GM12878 (cell line): ENCODE results near the gene DDX24. TPM values are rescaled to one million over a fixed set of nuclear protein-coding genes. Genes with fewer than 3 reads are reported as not detected.

Experiments used
- ATAC-seq: fragments of 200-7000 bp; cut with Tn5 transposase; 3 replicates; pipeline ENCODE4 v1.9.1; 2020; ENCODE audit warnings: mild to moderate bottlenecking, moderate library complexity
- BruUV-seq: library from RNA; stranded (reverse); fragments of 400-500 nt; replicated peaks from 2 replicates; lab custom pipeline; 2021; lab: Mats Ljungman, UMichigan
- CTCF ChIA-PET: fragments of 300-600 bp; sonication (Branson Sonifier 250); formaldehyde crosslinking; extraction: SDS; loops from one replicate; lab custom pipeline; 2021; ENCODE audit warnings: inconsistent platforms; lab: Yijun Ruan, JAX
- POLR2A ChIA-PET: fragments of 350-600 bp; formaldehyde crosslinking; extraction: SDS; loops from one replicate; lab custom pipeline; 2021; ENCODE audit warnings: inconsistent platforms; lab: Charles Lee
- RAD21 ChIA-PET: fragments of 300-600 bp; sonication (Branson Sonifier 250); formaldehyde crosslinking; loops from one replicate; lab custom pipeline; 2023; ENCODE audit warnings: antibody characterized with exemption; ENCODE audit not compliant: unreplicated experiment; lab: Charles Lee
- SMC1A ChIA-PET: fragments of 300-600 bp; sonication (Branson Sonifier 250); formaldehyde crosslinking; loops from one replicate; lab custom pipeline; 2023; ENCODE audit not compliant: unreplicated experiment, uncharacterized antibody; lab: Charles Lee
- DNase-seq: peaks from one replicate; pipeline ENCODE4 v3.0.0-alpha.2; 2011; ENCODE audit warnings: low read depth, low spot score
- FAIRE-seq: peaks from 3 replicates; lab custom pipeline; 2011; peaks lifted over from hg19 to GRCh38; lab: Jason Lieb, UNC
- H2AFZ ChIP-seq: 2 replicates; pipeline ENCODE4 v1.6.0; 2011; ENCODE audit warnings: low read depth, low read length, control low read depth; ENCODE audit not compliant: control insufficient read depth
- H3K27ac ChIP-seq: 2 replicates; pipeline ENCODE4 v1.5.1; 2011; ENCODE audit warnings: control low read depth; ENCODE audit not compliant: control insufficient read depth, insufficient read depth
- H3K27me3 ChIP-seq, 2 experiments: replicated peaks in 1 of 2; 2 replicates each; pipeline versions ENCODE4 v1.6.0 to v1.6.1; 2011; ENCODE audit warnings: low read length in 1 of 2; ENCODE audit not compliant: control insufficient read depth in 2 of 2, insufficient read depth in 2 of 2
- H3K36me3 ChIP-seq, 2 experiments: 2 replicates each; pipeline ENCODE4 v1.5.1; 2011; ENCODE audit warnings: low read length in 1 of 2; ENCODE audit not compliant: control insufficient read depth in 2 of 2, insufficient read depth in 2 of 2
- H3K4me1 ChIP-seq: 2 replicates; pipeline ENCODE4 v1.6.1; 2011; ENCODE audit warnings: mild to moderate bottlenecking, low read length, moderate library complexity, mixed read lengths; ENCODE audit not compliant: control insufficient read depth, insufficient read depth
- H3K4me2 ChIP-seq: 2 replicates; pipeline ENCODE4 v1.6.0; 2011; ENCODE audit warnings: control low read depth; ENCODE audit not compliant: control insufficient read depth, insufficient read depth
- H3K4me3 ChIP-seq: fragments of 200-600 bp; sonication (generic); 2 replicates; pipeline ENCODE4 v1.5.1; 2016
- H3K79me2 ChIP-seq: 2 replicates; pipeline ENCODE4 v1.6.0; 2011; ENCODE audit warnings: low read length; ENCODE audit not compliant: control insufficient read depth, insufficient read depth
- H3K9ac ChIP-seq: 2 replicates; pipeline ENCODE4 v1.8.0; 2011; ENCODE audit warnings: low read length, control low read depth, mixed read lengths; ENCODE audit not compliant: control insufficient read depth, insufficient read depth
- H3K9me3 ChIP-seq: replicated peaks from 3 replicates; pipeline ENCODE4 v1.5.1; 2011; ENCODE audit warnings: mild to moderate bottlenecking, low read length; ENCODE audit not compliant: control insufficient read depth, insufficient read depth
- H4K20me1 ChIP-seq: 2 replicates; pipeline ENCODE4 v1.6.0; 2011; ENCODE audit not compliant: control insufficient read depth, insufficient read depth
- CEBPB ChIP-seq, 2 experiments: fragments of 150-350 bp in 1 of 2; IDR thresholded peaks; 2 replicates each; pipeline ENCODE4 v1.6.1; 2012 to 2014; ENCODE audit warnings: low read depth in 2 of 2, low read length in 2 of 2, borderline replicate concordance in 1 of 2, inconsistent platforms in 1 of 2
- FOS ChIP-seq: IDR thresholded peaks from 3 replicates; pipeline ENCODE4 v1.6.1; 2011; ENCODE audit warnings: borderline replicate concordance; ENCODE audit not compliant: insufficient read length; ENCODE audit errors: extremely low read depth
- IKZF2 ChIP-seq, 2 experiments: fragments of 450-650 bp; IDR thresholded peaks; 2 replicates each; pipeline ENCODE4 v1.6.1; 2017; ENCODE audit warnings: mild to moderate bottlenecking in 2 of 2, moderate library complexity in 2 of 2
- IRF5 ChIP-seq: fragments of 450-650 bp; IDR thresholded peaks from 2 replicates; pipeline ENCODE4 v1.6.1; 2017; ENCODE audit warnings: borderline replicate concordance
- MEF2A ChIP-seq: IDR thresholded peaks from 2 replicates; pipeline ENCODE4 v1.6.1; 2011; ENCODE audit warnings: low read depth, mild to moderate bottlenecking, low read length, moderate library complexity; ENCODE audit not compliant: insufficient read depth
- MXI1 ChIP-seq: fragments of 150-350 bp; IDR thresholded peaks from 2 replicates; pipeline ENCODE4 v1.6.1; 2011; ENCODE audit warnings: low read depth, mild to moderate bottlenecking, inconsistent platforms, low read length, improper control_type of control experiment
- NBN ChIP-seq: fragments of 450-650 bp; IDR thresholded peaks from 2 replicates; pipeline ENCODE4 v1.6.1; 2016
- NFYA ChIP-seq: IDR thresholded peaks from 2 replicates; pipeline ENCODE4 v1.6.1; 2011; ENCODE audit warnings: low read depth, mild to moderate bottlenecking, low read length, improper control_type of control experiment, borderline replicate concordance
- NRF1 ChIP-seq: conservative IDR thresholded peaks from 2 replicates; pipeline ENCODE4 v1.6.1; 2011; ENCODE audit warnings: mild to moderate bottlenecking, low read depth, low read length, improper control_type of control experiment
- PAX5 ChIP-seq: IDR thresholded peaks from 2 replicates; pipeline ENCODE4 v1.6.1; 2011; ENCODE audit warnings: low read depth, low read length, borderline replicate concordance
- RCOR1 ChIP-seq: conservative IDR thresholded peaks from 2 replicates; pipeline ENCODE4 v1.6.1; 2012; ENCODE audit warnings: low read depth, low read length, improper control_type of control experiment
- RELB ChIP-seq: fragments of 450-650 bp; IDR thresholded peaks from 2 replicates; pipeline ENCODE4 v1.6.1; 2017; ENCODE audit warnings: low read depth, mild to moderate bottlenecking, moderate library complexity
- RUNX3 ChIP-seq: IDR thresholded peaks from 2 replicates; pipeline ENCODE4 v1.6.1; 2012; ENCODE audit warnings: low read length, inconsistent platforms
- SIN3A ChIP-seq: IDR thresholded peaks from 2 replicates; pipeline ENCODE4 v1.6.1; 2012; ENCODE audit warnings: low read depth, low read length, improper control_type of control experiment
- TCF7 ChIP-seq: IDR thresholded peaks from 2 replicates; pipeline ENCODE4 v1.6.1; 2014; ENCODE audit warnings: antibody characterized with exemption, borderline replicate concordance
- WGBS: methylation state at CpG from one replicate; pipeline ENCODE4 v1.1.6; 2016; ENCODE audit warnings: low lambda C conversion rate; ENCODE audit not compliant: insufficient replicate concordance, insufficient coverage; ENCODE audit errors: missing lambda C conversion rate; 5-methylcytosine and 5-hydroxymethylcytosine counted together
- in situ Hi-C: fragments of 300-500 bp; cut with MboI; formaldehyde crosslinking; loops from 9 replicates; pipeline ENCODE4 v1.14.3; 2018; ENCODE audit warnings: mixed read lengths
- intact Hi-C: fragments of 100-400 bp; cut with micrococcal nuclease; formaldehyde crosslinking; loops from one replicate; pipeline ENCODE4 v1.14.2; 2022; ENCODE audit not compliant: unreplicated experiment
- polyA plus RNA-seq, 11 experiments: library from polyadenylated mRNA; depleted of rRNA in 4 of 11; unstranded in 6 of 11; stranded (reverse) in 5 of 11; fragments of >200 nt; fragmentation: Nextera tagmentation in 4 of 11; fragmentation: Illumina TruSeq in 1 of 11; extraction: Ambion mirVana in 4 of 11; extraction: Trizol in 1 of 11; gene quantifications; 1 replicate in 1 of 11; 2 replicates in 10 of 11; pipeline versions ENCODE4 v1.2.1 to v1.2.3, GENCODE V29; 2011 to 2016; ENCODE audit warnings: inconsistent platforms in 2 of 11, missing spikeins in 2 of 11, low read depth in 1 of 11
- total RNA-seq, 4 experiments: library from RNA; depleted of rRNA in 3 of 4; stranded (reverse); fragments of >200 nt in 3 of 4; fragmentation: Illumina TruSeq in 1 of 4; extraction: Trizol in 1 of 4; gene quantifications; 2 replicates each; pipeline versions ENCODE4 v1.2.1 to v1.2.3, GENCODE V29; 2013 to 2021
- TF ChIP-seq, protein P1 (sequence below): IDR thresholded peaks from 2 replicates; pipeline ENCODE4 v1.6.1; 2011; ENCODE audit warnings: borderline replicate concordance, low read depth, mild to moderate bottlenecking, moderate library complexity, low read length; ENCODE audit not compliant: insufficient read depth, poor library complexity, severe bottlenecking
- TF ChIP-seq, protein P2 (sequence below): IDR thresholded peaks from 2 replicates; pipeline ENCODE4 v1.6.1; 2012; ENCODE audit warnings: low read length, inconsistent platforms

DDX24 gene
- total and polyA plus RNA-seq, 10 of the 15 experiments (the other 5 are each of a cell fraction or from before 2014, with no cell fraction given), result 137 to 266 (median 184) TPM

- no peak for TF ChIP-seq RCOR1
- no peak for TF ChIP-seq PAX5
Observed at GRCh38 chr14:94029671-94030203, 51.3 kb downstream of the DDX24 start (continued).

DNA sequence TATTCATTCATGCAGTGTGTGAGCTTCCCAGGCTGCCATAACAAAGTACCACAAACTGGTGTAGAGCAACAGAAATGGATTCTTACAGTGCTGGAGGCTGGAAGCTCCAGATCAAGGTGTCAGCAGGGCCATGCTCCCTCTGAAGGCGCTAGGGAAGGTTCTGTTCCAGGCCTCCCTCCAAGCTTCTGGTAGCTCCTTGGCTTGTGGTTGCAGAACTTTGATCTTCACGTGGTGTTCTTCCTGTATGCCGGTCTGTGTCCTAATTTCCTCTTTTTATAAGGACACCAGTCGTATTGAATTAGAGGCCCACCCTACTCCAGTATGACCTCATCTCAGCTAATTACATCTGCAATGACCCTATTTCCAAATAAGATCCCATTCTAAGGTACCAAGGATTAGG, 51.7 kb downstream of the DDX24 start:
- CTCF ChIA-PET, result interaction anchor here (1.4 to 2.8 kb wide), 2 partner anchors 103 to 107 kb away, joined by 4 to 9 read pairs; no protein-coding TSS in a partner anchor
- TF ChIP-seq SIN3A (no peak), IRF5 (no peak), MEF2A (no peak), FOS (no peak), CEBPB (IDR thresholded peaks at IDR 0.05; ENCODE audit: borderline replicate concordance in 1 of 2, low read depth in 2 of 2, low read length in 2 of 2) (no peak), NRF1 (no peak), TCF7 (no peak), NFYA (no peak), RELB (no peak), NBN (no peak), MXI1 (no peak), IKZF2 (IDR thresholded peaks at IDR 0.05) (no peak), RUNX3 (no peak)
- TF ChIP-seq, protein P1, sequence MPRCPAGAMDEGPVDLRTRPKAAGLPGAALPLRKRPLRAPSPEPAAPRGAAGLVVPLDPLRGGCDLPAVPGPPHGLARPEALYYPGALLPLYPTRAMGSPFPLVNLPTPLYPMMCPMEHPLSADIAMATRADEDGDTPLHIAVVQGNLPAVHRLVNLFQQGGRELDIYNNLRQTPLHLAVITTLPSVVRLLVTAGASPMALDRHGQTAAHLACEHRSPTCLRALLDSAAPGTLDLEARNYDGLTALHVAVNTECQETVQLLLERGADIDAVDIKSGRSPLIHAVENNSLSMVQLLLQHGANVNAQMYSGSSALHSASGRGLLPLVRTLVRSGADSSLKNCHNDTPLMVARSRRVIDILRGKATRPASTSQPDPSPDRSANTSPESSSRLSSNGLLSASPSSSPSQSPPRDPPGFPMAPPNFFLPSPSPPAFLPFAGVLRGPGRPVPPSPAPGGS, result no peak
- TF ChIP-seq, protein P2, sequence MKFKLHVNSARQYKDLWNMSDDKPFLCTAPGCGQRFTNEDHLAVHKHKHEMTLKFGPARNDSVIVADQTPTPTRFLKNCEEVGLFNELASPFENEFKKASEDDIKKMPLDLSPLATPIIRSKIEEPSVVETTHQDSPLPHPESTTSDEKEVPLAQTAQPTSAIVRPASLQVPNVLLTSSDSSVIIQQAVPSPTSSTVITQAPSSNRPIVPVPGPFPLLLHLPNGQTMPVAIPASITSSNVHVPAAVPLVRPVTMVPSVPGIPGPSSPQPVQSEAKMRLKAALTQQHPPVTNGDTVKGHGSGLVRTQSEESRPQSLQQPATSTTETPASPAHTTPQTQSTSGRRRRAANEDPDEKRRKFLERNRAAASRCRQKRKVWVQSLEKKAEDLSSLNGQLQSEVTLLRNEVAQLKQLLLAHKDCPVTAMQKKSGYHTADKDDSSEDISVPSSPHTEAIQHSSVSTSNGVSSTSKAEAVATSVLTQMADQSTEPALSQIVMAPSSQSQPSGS, result no peak

More for the DNA sequence above, 51.7 kb downstream of the DDX24 start:
- Histone ChIP-seq H3K4me1 (no peaks in the 10 kb centered on the region), H3K4me2 (no peak overlapping the region), H3K4me3 (no peak overlapping the region), H2AFZ (no peak overlapping the region), H4K20me1 (no peaks in the 10 kb centered on the region), H3K9me3 (no peaks in the 10 kb centered on the region), H3K79me2 (no peaks in the 10 kb centered on the region), H3K27ac (no peak overlapping the region), H3K27me3 (0 out of 4 replicates have a peak, but pooled peaks cover 0 to under 1% of the 10 kb centered on the region in 2 experiments), H3K36me3 (no peaks in the 10 kb centered on the region), H3K9ac (no peak overlapping the region)
- SMC1A ChIA-PET, result interaction anchor here (1.3 to 2.4 kb wide), 5 partner anchors 12 to 107 kb away, joined by 3 to 7 read pairs (median 5); no protein-coding TSS in a partner anchor
- no peak for ATAC-seq
- no TSS peak for BruUV-seq
- DNase-seq, result no peak
- POLR2A ChIA-PET, result interaction anchor here (1.2 kb wide), 1 partner anchor 20 kb away, joined by 3 read pairs; no protein-coding TSS in a partner anchor
- in situ Hi-C loops (no loop called here), intact Hi-C loops (no loop called here)
- FAIRE-seq, result no peak
- 19% methylated on average over 4 of the region's 4 CpGs for WGBS
- RAD21 ChIA-PET, result interaction anchor here (0.6 to 2.2 kb wide), 2 partner anchors 89 to 107 kb away, joined by 3 to 7 read pairs; no protein-coding TSS in a partner anchor
